GM12878 (cell line): Measurements from ENCODE around the gene MEI1. TPM values are rescaled to one million over a fixed set of nuclear protein-coding genes. Genes with fewer than 3 reads are reported as not detected.

Experiments
- ATF7 ChIP-seq: fragments of 450-650 bp; IDR thresholded peaks from 2 replicates; pipeline ENCODE4 v1.6.1; 2016; ENCODE audit warnings: low read depth, mild to moderate bottlenecking
- BHLHE40 ChIP-seq, 2 experiments: fragments of 450-650 bp in 1 of 2; IDR thresholded peaks; 2 replicates each; pipeline ENCODE4 v1.6.1; 2011 to 2017; ENCODE audit warnings: low read depth in 2 of 2, borderline replicate concordance in 1 of 2, improper control_type of control experiment in 1 of 2, low read length in 1 of 2, mild to moderate bottlenecking in 1 of 2
- CHD2 ChIP-seq: IDR thresholded peaks from 2 replicates; pipeline ENCODE4 v1.6.1; 2011; ENCODE audit warnings: low read depth, low read length, improper control_type of control experiment, borderline replicate concordance
- CREB1 ChIP-seq: IDR thresholded peaks from 2 replicates; pipeline ENCODE4 v1.6.1; 2012; ENCODE audit warnings: low read depth, mild to moderate bottlenecking, inconsistent platforms
- ETV6 ChIP-seq, 2 experiments: fragments of 450-650 bp in 1 of 2; IDR thresholded peaks in 1 of 2; conservative IDR thresholded peaks in 1 of 2; 2 replicates each; pipeline ENCODE4 v1.6.1; 2014; ENCODE audit warnings: antibody characterized with exemption in 1 of 2, borderline replicate concordance in 1 of 2, low read depth in 1 of 2, mild to moderate bottlenecking in 1 of 2, moderate library complexity in 1 of 2
- FOS ChIP-seq: IDR thresholded peaks from 3 replicates; pipeline ENCODE4 v1.6.1; 2011; ENCODE audit warnings: borderline replicate concordance; ENCODE audit not compliant: insufficient read length; ENCODE audit errors: extremely low read depth
- IKZF1 ChIP-seq: fragments of 450-650 bp; conservative IDR thresholded peaks from 2 replicates; pipeline ENCODE4 v1.6.1; 2017; ENCODE audit warnings: antibody characterized with exemption, mild to moderate bottlenecking
- IKZF2 ChIP-seq, 2 experiments: fragments of 450-650 bp; IDR thresholded peaks; 2 replicates each; pipeline ENCODE4 v1.6.1; 2017; ENCODE audit warnings: mild to moderate bottlenecking in 2 of 2, moderate library complexity in 2 of 2
- KAT2A ChIP-seq: conservative IDR thresholded peaks from 2 replicates; pipeline ENCODE4 v1.6.1; 2011; ENCODE audit warnings: low read depth, low read length; ENCODE audit not compliant: control insufficient read depth
- MEF2A ChIP-seq: IDR thresholded peaks from 2 replicates; pipeline ENCODE4 v1.6.1; 2011; ENCODE audit warnings: low read depth, mild to moderate bottlenecking, low read length, moderate library complexity; ENCODE audit not compliant: insufficient read depth
- MEF2B ChIP-seq: fragments of 450-650 bp; IDR thresholded peaks from 2 replicates; pipeline ENCODE4 v1.6.1; 2018; ENCODE audit warnings: mild to moderate bottlenecking, moderate library complexity; ENCODE audit not compliant: partially characterized antibody, poor library complexity, severe bottlenecking
- NFXL1 ChIP-seq: fragments of 450-650 bp; IDR thresholded peaks from 2 replicates; pipeline ENCODE4 v1.6.1; 2017; ENCODE audit warnings: antibody characterized with exemption, mild to moderate bottlenecking, borderline replicate concordance
- PML ChIP-seq: IDR thresholded peaks from 2 replicates; pipeline ENCODE4 v1.6.1; 2012; ENCODE audit warnings: low read length, inconsistent platforms
- POLR2AphosphoS5 ChIP-seq: IDR thresholded peaks from 2 replicates; pipeline ENCODE4 v1.6.1; 2011; ENCODE audit warnings: mild to moderate bottlenecking, low read length, inconsistent platforms
- POU2F2 ChIP-seq: IDR thresholded peaks from 3 replicates; pipeline ENCODE4 v1.6.1; 2011; ENCODE audit warnings: low read depth, mild to moderate bottlenecking, low read length, borderline replicate concordance
- SMAD1 ChIP-seq: fragments of 450-650 bp; IDR thresholded peaks from 2 replicates; pipeline ENCODE4 v1.6.1; 2018; ENCODE audit warnings: mild to moderate bottlenecking, low read depth; ENCODE audit not compliant: partially characterized antibody
- SMC3 ChIP-seq: IDR thresholded peaks from 2 replicates; pipeline ENCODE4 v1.6.1; 2011; ENCODE audit warnings: low read length, improper control_type of control experiment, borderline replicate concordance
- SPI1 ChIP-seq: IDR thresholded peaks from 2 replicates; pipeline ENCODE4 v1.6.1; 2011; ENCODE audit warnings: low read depth, mild to moderate bottlenecking, low read length, moderate library complexity, borderline replicate concordance; ENCODE audit not compliant: insufficient read depth
- SRF ChIP-seq, 2 experiments: IDR thresholded peaks; 2 replicates each; pipeline ENCODE4 v1.6.1; 2011; ENCODE audit warnings: low read depth in 2 of 2, low read length in 2 of 2, mild to moderate bottlenecking in 1 of 2, moderate library complexity in 1 of 2
- ZBED1 ChIP-seq: IDR thresholded peaks from 2 replicates; pipeline ENCODE4 v1.6.1; 2016; ENCODE audit warnings: borderline replicate concordance
- polyA plus RNA-seq, 11 experiments: library from polyadenylated mRNA; depleted of rRNA in 4 of 11; unstranded in 6 of 11; stranded (reverse) in 5 of 11; fragments of >200 nt; fragmentation: Nextera tagmentation in 4 of 11; fragmentation: Illumina TruSeq in 1 of 11; extraction: Ambion mirVana in 4 of 11; extraction: Trizol in 1 of 11; gene quantifications; 1 replicate in 1 of 11; 2 replicates in 10 of 11; pipeline versions ENCODE4 v1.2.1 to v1.2.3, GENCODE V29; 2011 to 2016; ENCODE audit warnings: inconsistent platforms in 2 of 11, missing spikeins in 2 of 11, low read depth in 1 of 11
- total RNA-seq, 4 experiments: library from RNA; depleted of rRNA in 3 of 4; stranded (reverse); fragments of >200 nt in 3 of 4; fragmentation: Illumina TruSeq in 1 of 4; extraction: Trizol in 1 of 4; gene quantifications; 2 replicates each; pipeline versions ENCODE4 v1.2.1 to v1.2.3, GENCODE V29; 2013 to 2021
- TF ChIP-seq, protein P1 (sequence below): fragments of 450-650 bp; IDR thresholded peaks from 2 replicates; pipeline ENCODE4 v1.6.1; 2018; ENCODE audit warnings: mild to moderate bottlenecking, low read depth, moderate library complexity; ENCODE audit not compliant: partially characterized antibody
- TF ChIP-seq, protein P2 (sequence below): IDR thresholded peaks from 2 replicates; pipeline ENCODE4 v1.6.1; 2011; ENCODE audit warnings: low read depth, low read length, improper control_type of control experiment, borderline replicate concordance
- TF ChIP-seq, protein P3 (sequence below): IDR thresholded peaks from 2 replicates; pipeline ENCODE4 v1.6.1; 2011; ENCODE audit warnings: low read depth, mild to moderate bottlenecking, low read length, moderate library complexity, borderline replicate concordance; ENCODE audit errors: extremely low read depth
- TF ChIP-seq, protein P4 (sequence below): IDR thresholded peaks from 2 replicates; pipeline ENCODE4 v1.6.1; 2011; ENCODE audit warnings: borderline replicate concordance, low read depth, mild to moderate bottlenecking, moderate library complexity, mixed read lengths, low read length; ENCODE audit not compliant: insufficient read depth; ENCODE audit errors: extremely low read length

The MEI1 gene
- total and polyA plus RNA-seq, 10 of the 15 experiments (the other 5 are each of a cell fraction or from before 2014, with no cell fraction given) = 27.9 to 48.9 (median 35.8) TPM

DNA sequence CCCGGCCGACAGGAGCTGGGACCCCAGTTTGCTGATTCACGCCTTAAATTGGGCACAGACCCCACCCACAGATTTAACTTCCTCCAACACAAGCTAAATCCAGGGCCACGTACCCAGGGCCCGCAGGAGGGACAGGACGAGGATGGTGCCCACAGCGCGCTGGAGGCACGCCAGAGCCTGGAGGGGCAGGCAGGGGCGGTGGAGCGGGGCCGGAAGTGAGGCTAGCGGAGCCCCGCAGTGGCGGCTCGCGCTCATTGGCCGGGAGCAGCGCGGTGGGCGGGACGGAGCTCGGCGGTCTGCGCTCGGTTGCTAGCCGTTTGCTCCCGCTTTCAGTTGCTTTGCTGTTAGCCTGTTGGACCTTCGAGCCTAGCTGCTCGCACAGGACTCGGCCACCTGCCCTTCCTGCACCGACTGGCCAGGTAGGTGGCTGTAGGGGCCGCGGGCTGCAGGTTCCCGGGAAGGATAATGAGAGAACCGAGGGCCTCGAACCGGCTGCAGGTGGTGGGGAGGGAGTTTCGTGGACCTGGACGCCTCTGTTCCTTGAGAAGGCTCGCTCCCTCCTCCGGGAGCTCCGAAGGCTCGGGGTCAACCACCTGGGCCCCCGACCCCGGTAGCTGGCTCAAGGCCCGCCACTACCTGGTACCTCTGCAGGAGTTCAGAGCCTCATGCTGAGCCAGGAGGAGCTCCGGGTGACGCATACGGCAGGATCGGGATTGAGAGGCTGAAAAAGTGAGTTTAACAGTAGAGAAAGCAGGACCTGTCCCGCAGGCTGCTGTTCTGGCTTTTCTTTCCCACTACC, 101.2 kb downstream of the MEI1 start, which contains the start of gene CCDC134 (continued):
- no peak for TF ChIP-seq ZBED1
- no peak for TF ChIP-seq ATF7
- no peak for TF ChIP-seq SMC3
- TF ChIP-seq, protein P1, sequence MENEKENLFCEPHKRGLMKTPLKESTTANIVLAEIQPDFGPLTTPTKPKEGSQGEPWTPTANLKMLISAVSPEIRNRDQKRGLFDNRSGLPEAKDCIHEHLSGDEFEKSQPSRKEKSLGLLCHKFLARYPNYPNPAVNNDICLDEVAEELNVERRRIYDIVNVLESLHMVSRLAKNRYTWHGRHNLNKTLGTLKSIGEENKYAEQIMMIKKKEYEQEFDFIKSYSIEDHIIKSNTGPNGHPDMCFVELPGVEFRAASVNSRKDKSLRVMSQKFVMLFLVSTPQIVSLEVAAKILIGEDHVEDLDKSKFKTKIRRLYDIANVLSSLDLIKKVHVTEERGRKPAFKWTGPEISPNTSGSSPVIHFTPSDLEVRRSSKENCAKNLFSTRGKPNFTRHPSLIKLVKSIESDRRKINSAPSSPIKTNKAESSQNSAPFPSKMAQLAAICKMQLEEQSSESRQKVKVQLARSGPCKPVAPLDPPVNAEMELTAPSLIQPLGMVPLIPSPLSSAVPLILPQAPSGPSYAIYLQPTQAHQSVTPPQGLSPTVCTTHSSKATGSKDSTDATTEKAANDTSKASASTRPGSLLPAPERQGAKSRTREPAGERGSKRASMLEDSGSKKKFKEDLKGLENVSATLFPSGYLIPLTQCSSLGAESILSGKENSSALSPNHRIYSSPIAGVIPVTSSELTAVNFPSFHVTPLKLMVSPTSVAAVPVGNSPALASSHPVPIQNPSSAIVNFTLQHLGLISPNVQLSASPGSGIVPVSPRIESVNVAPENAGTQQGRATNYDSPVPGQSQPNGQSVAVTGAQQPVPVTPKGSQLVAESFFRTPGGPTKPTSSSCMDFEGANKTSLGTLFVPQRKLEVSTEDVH = peak; percentile 4
- TF ChIP-seq MEF2A = 0 out of 2 replicates have a peak, but pooled peaks have one; percentile 18
- peak; percentile 73; the same call in 1 of the 2 replicates for TF ChIP-seq CREB1
- TF ChIP-seq KAT2A = no peak
- TF ChIP-seq IKZF2 (IDR thresholded peaks at IDR 0.05) = 0 out of 4 replicates have a peak, but pooled peaks of 1 of the 2 experiments have one; percentile 18
- peak; percentile 62 for TF ChIP-seq IKZF1
- TF ChIP-seq, protein P2, sequence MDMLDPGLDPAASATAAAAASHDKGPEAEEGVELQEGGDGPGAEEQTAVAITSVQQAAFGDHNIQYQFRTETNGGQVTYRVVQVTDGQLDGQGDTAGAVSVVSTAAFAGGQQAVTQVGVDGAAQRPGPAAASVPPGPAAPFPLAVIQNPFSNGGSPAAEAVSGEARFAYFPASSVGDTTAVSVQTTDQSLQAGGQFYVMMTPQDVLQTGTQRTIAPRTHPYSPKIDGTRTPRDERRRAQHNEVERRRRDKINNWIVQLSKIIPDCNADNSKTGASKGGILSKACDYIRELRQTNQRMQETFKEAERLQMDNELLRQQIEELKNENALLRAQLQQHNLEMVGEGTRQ = no peak
- TF ChIP-seq, protein P3, sequence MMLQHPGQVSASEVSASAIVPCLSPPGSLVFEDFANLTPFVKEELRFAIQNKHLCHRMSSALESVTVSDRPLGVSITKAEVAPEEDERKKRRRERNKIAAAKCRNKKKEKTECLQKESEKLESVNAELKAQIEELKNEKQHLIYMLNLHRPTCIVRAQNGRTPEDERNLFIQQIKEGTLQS = no peak
- peak; percentile 38; the same call in 1 of the 3 replicates for TF ChIP-seq POU2F2
- peak; percentile 96 for TF ChIP-seq POLR2AphosphoS5
- TF ChIP-seq PML = peak; percentile 90
- 0 out of 2 replicates have a peak, but pooled peaks have one; percentile 55 for TF ChIP-seq CHD2
- no peak for TF ChIP-seq FOS
- TF ChIP-seq ETV6 (conservative IDR thresholded peaks at IDR 0.05 in 1 of 2, IDR thresholded peaks at IDR 0.05 in 1 of 2; ENCODE audit: borderline replicate concordance in 1 of 2, low read depth in 1 of 2) = no peak
- TF ChIP-seq, protein P4, sequence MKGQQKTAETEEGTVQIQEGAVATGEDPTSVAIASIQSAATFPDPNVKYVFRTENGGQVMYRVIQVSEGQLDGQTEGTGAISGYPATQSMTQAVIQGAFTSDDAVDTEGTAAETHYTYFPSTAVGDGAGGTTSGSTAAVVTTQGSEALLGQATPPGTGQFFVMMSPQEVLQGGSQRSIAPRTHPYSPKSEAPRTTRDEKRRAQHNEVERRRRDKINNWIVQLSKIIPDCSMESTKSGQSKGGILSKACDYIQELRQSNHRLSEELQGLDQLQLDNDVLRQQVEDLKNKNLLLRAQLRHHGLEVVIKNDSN = no peak
- no peak for TF ChIP-seq NFXL1
- TF ChIP-seq SMAD1 = peak; percentile 89
- TF ChIP-seq SPI1 = no peak
- peak; percentile 30 to 52; a peak in 1 of 4 replicates for TF ChIP-seq BHLHE40 (IDR thresholded peaks at IDR 0.05; ENCODE audit: borderline replicate concordance in 1 of 2, low read depth in 2 of 2, low read length in 1 of 2)
- TF ChIP-seq MEF2B = peak; percentile 8
- no peak for TF ChIP-seq SRF (IDR thresholded peaks at IDR 0.05; ENCODE audit: low read depth in 2 of 2, low read length in 2 of 2)
